SJSA1 (cell line): ENCODE measurements around the gene XIAP. TPM values are rescaled to one million over a fixed set of nuclear protein-coding genes. Genes with fewer than 3 reads are reported as not detected.
A peak's percentile ranks its signal among the peaks of the same experiment; 100 is the strongest.
"Not testable (repeated sequence)": the region's sequence is repeated elsewhere in the genome, so short reads cannot be mapped to it uniquely, and the experiment has no call there.

Experiments used
- DNase-seq, 2 experiments: peaks; one replicate each; pipeline ENCODE4 v3.0.0-alpha.2; 2015 to 2020; ENCODE audit warnings: low spot score in 2 of 2, low read depth in 1 of 2
- H3K27ac ChIP-seq: fragments of 250-450 bp; sonication (Bioruptor Pico); 2 replicates; pipeline ENCODE4 v1.5.1; 2020; ENCODE audit warnings: mild to moderate bottlenecking, moderate library complexity
- H3K27me3 ChIP-seq: fragments of 250-450 bp; sonication (Bioruptor Pico); replicated peaks from 2 replicates; pipeline ENCODE4 v1.5.1; 2020; ENCODE audit warnings: mild to moderate bottlenecking, moderate library complexity
- H3K36me3 ChIP-seq: fragments of 250-450 bp; sonication (Bioruptor Pico); 2 replicates; pipeline ENCODE4 v1.5.1; 2020; ENCODE audit warnings: mild to moderate bottlenecking
- H3K4me1 ChIP-seq: fragments of 250-450 bp; sonication (Bioruptor Pico); replicated peaks from 2 replicates; pipeline ENCODE4 v1.6.1; 2021; ENCODE audit warnings: mild to moderate bottlenecking
- H3K4me3 ChIP-seq: fragments of 250-450 bp; sonication (Bioruptor Pico); 2 replicates; pipeline ENCODE4 v1.5.1; 2020; ENCODE audit warnings: mild to moderate bottlenecking
- H3K9me3 ChIP-seq: fragments of 250-450 bp; sonication (Bioruptor Pico); replicated peaks from 2 replicates; pipeline ENCODE4 v1.5.1; 2020; ENCODE audit warnings: mild to moderate bottlenecking
- total RNA-seq: library from RNA; depleted of rRNA; stranded (reverse); fragments of >200 nt; shearing (Covaris generic); gene quantifications from 2 replicates; pipeline ENCODE4 v1.2.3, GENCODE V29; 2014

XIAP gene
- total RNA-seq, 1 experiment from 2014 or later = 42.9 TPM

DNA sequence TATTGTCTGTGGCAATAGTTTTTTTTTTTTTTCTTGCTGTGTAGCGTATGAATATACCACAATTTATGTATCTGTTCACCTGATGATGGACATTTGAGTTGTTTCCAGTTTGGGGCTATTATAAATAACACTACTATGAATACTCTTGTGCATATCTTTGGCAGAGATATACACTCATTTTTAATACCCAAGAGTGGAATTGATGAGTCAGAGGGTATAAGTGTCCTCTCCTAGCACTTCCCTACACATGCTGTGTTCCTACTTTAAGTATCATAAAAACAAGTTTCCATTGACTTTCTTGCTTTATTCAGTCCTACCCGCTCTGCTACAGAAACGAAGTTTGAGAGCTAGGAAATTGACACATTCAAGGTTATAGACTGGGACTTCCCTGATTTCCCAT lies 39.8 kb downstream of the XIAP start:
- Histone ChIP-seq H3K27me3 (no peaks in the 10 kb centered on the region), H3K9me3 (no peaks in the 10 kb centered on the region), H3K4me1 (no peaks in the 10 kb centered on the region), H3K36me3 (no peaks in the 10 kb centered on the region; the same call in none of the 2 replicates), H3K27ac (no peak overlapping the region), H3K4me3 (no peak overlapping the region)
- DNase-seq = no peak

DNA sequence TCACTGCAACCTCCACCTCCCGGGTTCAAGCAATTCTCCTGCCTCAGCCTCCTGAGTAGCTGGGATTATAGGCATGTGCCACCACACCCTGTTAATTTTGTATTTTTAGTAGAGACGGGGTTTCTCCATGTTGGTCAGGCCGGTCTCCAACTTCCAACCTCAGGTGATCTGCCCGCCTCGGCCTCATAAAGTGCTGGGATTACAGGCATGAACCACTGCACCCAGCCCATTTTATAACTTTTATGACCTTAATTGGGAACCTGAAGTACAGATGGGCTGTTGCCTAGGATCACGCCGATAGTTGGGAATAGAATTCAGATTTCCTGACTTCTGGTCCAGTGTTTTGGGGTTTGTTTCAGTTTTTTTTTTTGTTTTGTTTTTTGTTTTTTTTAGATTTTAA lies 43.4 kb downstream of the XIAP start:
- not testable (repeated sequence) for H3K9me3 ChIP-seq, H3K27me3 ChIP-seq, H3K4me1 ChIP-seq, H3K36me3 ChIP-seq, DNase-seq, H3K4me3 ChIP-seq, H3K27ac ChIP-seq

DNA sequence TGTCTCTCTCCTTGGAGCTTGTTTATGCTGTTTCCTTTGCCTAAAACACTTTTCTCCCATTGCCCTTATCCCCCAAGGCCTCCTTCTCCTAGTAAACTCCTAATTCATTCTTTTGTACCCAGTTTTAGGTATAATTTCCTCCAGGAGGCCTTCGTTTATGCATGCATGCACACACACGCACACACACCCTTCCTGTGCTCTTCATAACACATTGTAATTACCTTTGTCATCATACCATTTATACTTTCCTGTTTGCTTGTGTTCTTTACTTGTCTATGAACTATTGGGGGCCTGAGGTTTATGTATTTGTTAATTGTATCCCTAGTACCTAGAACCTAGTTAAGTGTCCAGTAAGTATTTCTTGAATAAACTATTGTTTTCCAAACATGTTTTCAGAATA lies 45.5 kb downstream of the XIAP start:
- H3K27me3 ChIP-seq = no peaks in the 10 kb centered on the region
- no peak for DNase-seq
- no peak overlapping the region for H3K27ac ChIP-seq
- H3K9me3 ChIP-seq = no peaks in the 10 kb centered on the region
- H3K4me3 ChIP-seq = no peak overlapping the region
- H3K36me3 ChIP-seq = peaks cover 12% of the 10 kb centered on the region
- no peaks in the 10 kb centered on the region for H3K4me1 ChIP-seq

DNA sequence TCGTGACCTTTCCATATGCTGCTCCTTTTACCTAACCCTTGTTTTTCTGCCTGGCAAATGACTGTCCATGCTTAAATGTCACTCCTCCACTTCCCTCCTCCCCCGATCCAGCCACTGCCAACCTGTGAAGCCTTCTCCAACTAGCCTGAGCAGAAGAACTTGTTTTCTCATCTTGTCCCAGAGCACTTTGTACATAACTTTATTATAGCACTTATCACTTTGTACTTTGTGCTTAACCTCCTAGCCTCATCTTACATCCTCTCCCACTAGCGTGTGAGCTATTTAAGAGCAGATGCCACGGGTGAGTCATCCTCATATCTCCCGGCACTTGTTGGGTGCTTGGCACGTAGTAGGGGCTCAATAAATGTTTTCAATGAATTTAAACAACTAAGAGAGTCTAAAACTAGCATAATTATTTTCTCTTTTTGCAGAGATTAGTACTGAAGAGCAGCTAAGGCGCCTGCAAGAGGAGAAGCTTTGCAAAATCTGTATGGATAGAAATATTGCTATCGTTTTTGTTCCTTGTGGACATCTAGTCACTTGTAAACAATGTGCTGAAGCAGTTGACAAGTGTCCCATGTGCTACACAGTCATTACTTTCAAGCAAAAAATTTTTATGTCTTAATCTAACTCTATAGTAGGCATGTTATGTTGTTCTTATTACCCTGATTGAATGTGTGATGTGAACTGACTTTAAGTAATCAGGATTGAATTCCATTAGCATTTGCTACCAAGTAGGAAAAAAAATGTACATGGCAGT lies 46.9 kb downstream of the XIAP start:
- H3K36me3 ChIP-seq = peaks cover 12% of the 10 kb centered on the region
- no peak for DNase-seq
- H3K4me3 ChIP-seq = no peak overlapping the region
- H3K27me3 ChIP-seq = no peaks in the 10 kb centered on the region
- no peaks in the 10 kb centered on the region for H3K9me3 ChIP-seq
- H3K27ac ChIP-seq = no peak overlapping the region
- no peaks in the 10 kb centered on the region for H3K4me1 ChIP-seq

DNA sequence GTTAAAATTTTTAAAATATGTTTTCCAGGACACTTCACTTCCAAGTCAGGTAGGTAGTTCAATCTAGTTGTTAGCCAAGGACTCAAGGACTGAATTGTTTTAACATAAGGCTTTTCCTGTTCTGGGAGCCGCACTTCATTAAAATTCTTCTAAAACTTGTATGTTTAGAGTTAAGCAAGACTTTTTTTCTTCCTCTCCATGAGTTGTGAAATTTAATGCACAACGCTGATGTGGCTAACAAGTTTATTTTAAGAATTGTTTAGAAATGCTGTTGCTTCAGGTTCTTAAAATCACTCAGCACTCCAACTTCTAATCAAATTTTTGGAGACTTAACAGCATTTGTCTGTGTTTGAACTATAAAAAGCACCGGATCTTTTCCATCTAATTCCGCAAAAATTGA lies 49.7 kb downstream of the XIAP start:
- Histone ChIP-seq H3K36me3 (peaks cover 12% of the 10 kb centered on the region), H3K27me3 (no peaks in the 10 kb centered on the region), H3K4me1 (no peaks in the 10 kb centered on the region), H3K4me3 (no peak overlapping the region), H3K9me3 (no peaks in the 10 kb centered on the region), H3K27ac (no peak overlapping the region)
- no peak for DNase-seq

DNA sequence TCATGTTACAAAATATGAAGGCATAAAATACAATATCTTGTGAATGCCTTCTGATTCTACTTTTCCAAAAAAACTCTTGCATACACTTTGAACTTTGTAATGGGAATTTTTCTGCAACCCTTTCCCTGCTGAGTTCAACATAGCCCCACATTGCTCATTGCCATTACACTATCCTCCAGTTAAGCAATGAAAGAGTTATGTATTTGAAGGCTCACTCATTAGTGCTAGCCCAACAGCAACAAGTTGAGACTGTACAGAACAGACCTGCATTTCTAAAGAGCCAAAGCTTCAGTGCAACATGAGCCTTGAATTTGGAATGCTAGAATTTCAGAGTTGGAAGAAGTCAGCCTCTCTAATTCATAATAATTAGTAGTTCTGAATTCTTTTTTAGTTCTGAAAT lies 57.2 kb downstream of the XIAP start:
- Histone ChIP-seq H3K36me3 (no peaks in the 10 kb centered on the region), H3K4me1 (no peaks in the 10 kb centered on the region), H3K27ac (no peak overlapping the region), H3K27me3 (no peaks in the 10 kb centered on the region), H3K9me3 (no peaks in the 10 kb centered on the region), H3K4me3 (no peak overlapping the region)
- DNase-seq = no peak

DNA sequence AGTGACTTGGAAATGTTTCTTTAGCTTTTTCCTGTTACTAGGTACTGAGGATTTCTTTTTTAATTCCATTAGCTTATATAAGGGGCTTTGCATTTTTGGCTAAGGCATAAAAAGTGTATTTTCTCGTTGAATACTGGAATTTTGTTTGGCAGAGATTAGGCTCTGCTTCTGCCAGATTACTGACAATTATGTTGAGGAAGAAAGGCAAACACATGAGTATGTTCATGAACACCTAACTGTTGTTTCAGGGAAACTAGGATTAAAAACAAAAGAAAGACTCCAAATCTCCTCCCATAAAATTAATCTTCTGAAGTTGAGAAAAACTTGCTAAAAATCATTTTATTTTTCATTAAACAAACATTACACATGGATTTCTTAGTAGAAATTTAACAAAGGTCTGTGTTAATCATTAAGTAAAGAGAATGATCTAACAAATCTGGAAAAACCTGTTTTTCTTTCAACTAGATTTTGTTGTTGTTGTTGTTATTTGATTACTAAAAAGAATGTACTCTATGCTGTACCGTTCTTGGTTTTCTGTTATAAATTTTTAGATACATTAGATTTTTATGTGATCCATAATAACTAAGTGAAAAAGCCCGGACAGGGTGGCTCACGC lies 58.4 kb downstream of the XIAP start:
- H3K27me3 ChIP-seq = no peaks in the 10 kb centered on the region
- no peaks in the 10 kb centered on the region for H3K4me1 ChIP-seq
- no peak overlapping the region for H3K4me3 ChIP-seq
- no peak overlapping the region for H3K27ac ChIP-seq
- DNase-seq = no peak
- H3K36me3 ChIP-seq = no peaks in the 10 kb centered on the region
- H3K9me3 ChIP-seq = no peaks in the 10 kb centered on the region

DNA sequence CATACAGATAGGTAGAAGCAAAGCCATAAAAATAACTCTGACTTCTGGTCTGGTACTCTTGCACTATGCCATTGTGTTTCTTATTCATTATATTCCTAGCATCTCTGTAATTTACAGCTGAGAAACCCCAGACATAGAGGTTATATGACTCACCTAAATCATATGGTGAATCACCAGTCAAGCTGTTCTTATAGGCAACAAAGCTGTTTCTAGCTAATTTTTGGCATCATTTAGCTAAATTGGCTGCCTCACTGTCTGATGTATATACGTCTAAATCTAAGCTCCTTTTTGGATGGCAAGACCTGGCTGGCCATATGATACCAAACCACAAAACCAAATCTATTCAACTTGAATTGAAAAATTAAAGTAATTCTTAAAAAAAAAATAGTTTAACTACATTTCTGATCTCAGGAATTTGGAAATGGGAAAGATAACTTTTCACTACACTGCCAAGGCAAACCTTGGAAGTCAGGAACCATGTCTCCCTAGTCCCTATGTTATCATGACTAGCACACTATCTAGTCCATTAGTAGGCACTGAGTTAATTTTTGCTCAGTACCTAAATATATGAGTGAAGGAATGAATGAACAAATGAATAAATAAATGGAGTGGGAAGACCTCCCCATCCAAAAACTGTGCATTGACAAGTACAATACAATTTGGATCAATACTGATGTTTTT lies 60.4 kb downstream of the XIAP start:
- DNase-seq = peak in 1 of 2 experiments; percentile 4
- no peaks in the 10 kb centered on the region for H3K4me1 ChIP-seq
- no peaks in the 10 kb centered on the region for H3K9me3 ChIP-seq
- no peak overlapping the region for H3K4me3 ChIP-seq
- H3K27ac ChIP-seq = no peak overlapping the region
- no peaks in the 10 kb centered on the region for H3K36me3 ChIP-seq
- no peaks in the 10 kb centered on the region for H3K27me3 ChIP-seq

DNA sequence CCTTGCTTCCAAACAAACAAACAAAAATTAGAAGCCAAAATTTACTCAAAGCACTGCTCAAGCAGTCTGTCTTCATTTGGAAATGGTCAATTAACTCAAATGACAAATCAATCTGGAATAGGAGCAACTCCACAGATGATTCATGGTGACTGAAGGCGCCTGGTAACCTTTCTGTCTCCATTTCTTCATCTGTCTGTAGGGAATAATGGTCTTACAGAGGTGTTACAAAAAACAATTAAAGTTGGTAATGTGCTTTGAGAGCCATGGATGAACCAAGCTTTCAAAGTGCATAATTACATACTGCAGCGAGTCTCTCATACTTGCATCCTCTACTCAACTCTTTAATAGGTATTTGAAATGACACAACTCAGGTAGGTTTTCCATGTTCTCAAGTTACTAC lies 63.4 kb downstream of the XIAP start:
- H3K27me3 ChIP-seq = no peaks in the 10 kb centered on the region
- no peak overlapping the region for H3K27ac ChIP-seq
- no peaks in the 10 kb centered on the region for H3K9me3 ChIP-seq
- no peaks in the 10 kb centered on the region for H3K4me1 ChIP-seq
- no peak for DNase-seq
- H3K4me3 ChIP-seq = no peak overlapping the region
- H3K36me3 ChIP-seq = no peaks in the 10 kb centered on the region

DNA sequence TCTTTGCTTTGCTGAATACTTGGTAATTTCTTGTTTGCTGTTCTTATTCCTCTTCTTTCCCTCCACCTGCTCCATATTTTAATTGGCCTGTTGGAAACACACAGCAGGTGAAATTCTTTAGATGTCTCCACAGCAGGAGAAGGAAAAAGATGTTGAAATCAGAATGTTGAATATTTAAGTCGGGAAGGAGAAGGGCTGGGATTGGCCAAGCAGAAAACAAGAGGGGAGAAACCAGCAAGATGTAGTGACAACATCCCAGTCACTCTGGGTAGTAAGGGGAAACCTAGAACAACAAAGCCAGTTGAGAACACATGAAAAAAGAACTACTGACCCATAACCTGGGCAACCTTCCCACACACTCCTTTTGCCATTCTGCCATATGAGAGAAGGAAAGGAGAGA lies 64.3 kb downstream of the XIAP start:
- H3K27me3 ChIP-seq = no peaks in the 10 kb centered on the region

DNA sequence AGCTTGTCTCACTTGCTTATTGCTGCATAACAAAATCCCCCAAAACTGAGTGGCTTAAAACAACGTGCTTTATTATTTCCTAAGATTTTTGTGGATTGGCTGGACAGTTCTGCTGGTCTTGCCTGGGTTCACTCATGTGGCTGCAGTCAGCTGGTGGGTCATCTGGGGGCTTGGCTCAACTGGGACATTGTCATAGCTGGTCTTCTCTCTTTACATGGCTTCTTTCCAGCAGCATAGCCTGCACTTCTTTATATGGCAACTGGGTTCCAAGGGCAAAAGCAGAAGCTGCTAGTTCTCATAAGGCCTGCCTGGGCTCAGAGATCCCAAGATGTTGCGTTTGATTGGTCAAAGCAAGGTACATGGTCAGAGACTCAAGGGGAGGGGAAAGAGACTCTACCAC lies 68.0 kb downstream of the XIAP start:
- H3K36me3 ChIP-seq = no peaks in the 10 kb centered on the region
- H3K9me3 ChIP-seq = no peaks in the 10 kb centered on the region
- no peak for DNase-seq
- no peaks in the 10 kb centered on the region for H3K4me1 ChIP-seq
- no peak overlapping the region for H3K4me3 ChIP-seq
- H3K27ac ChIP-seq = no peak overlapping the region
- no peaks in the 10 kb centered on the region for H3K27me3 ChIP-seq

More for the DNA sequence above, 64.3 kb downstream of the XIAP start:
- no peaks in the 10 kb centered on the region for H3K36me3 ChIP-seq
- no peak for DNase-seq
- H3K4me3 ChIP-seq = no peak overlapping the region
- no peaks in the 10 kb centered on the region for H3K4me1 ChIP-seq
- H3K9me3 ChIP-seq = no peaks in the 10 kb centered on the region
- H3K27ac ChIP-seq = no peak overlapping the region

DNA sequence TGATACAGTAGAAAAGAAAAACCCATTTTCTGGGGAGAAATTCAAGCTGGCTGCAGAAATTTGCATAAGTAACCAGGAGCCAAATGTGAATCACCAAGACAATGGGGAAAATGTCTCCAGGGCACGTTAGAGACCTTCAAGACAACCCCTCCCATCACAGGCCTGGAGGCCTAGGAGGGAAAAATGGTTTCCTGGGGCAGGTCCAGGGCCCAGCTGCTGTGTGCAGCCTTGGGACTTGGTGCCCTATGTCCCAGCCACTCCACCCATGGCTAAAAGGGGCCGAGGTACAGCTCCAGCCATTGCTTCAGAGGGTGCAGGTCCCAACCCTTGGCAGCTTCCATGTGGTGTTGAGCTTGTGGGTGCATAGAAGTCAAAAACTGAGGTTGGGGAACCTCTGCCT lies 72.2 kb downstream of the XIAP start:
- not testable (repeated sequence) for H3K4me3 ChIP-seq

DNA sequence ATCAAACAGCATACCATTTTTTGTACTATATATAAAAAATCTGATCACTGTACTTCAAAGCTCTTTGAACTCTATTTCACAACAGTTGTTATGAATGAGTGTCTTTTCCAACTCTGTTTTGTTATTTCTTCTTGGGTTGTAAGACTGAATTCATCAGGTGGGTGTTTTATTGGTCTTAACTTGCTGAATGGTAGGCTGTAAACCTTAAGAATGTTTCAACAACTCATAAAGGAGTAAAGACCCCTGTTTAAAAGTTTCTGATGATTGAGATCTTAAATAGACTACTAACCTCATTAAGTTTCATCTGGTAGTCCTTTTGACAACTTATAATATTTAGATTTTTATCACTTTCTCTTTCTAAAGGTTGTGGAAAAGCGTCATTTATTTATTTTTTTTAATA lies 83.2 kb downstream of the XIAP start:
- Histone ChIP-seq H3K4me1 (no peaks in the 10 kb centered on the region), H3K36me3 (no peaks in the 10 kb centered on the region), H3K27me3 (no peaks in the 10 kb centered on the region), H3K4me3 (no peak overlapping the region), H3K27ac (no peak overlapping the region), H3K9me3 (no peaks in the 10 kb centered on the region)
- no peak for DNase-seq

More for the DNA sequence above, 72.2 kb downstream of the XIAP start:
- not testable (repeated sequence) for H3K36me3 ChIP-seq, H3K4me1 ChIP-seq, H3K27me3 ChIP-seq, H3K27ac ChIP-seq, DNase-seq, H3K9me3 ChIP-seq

DNA sequence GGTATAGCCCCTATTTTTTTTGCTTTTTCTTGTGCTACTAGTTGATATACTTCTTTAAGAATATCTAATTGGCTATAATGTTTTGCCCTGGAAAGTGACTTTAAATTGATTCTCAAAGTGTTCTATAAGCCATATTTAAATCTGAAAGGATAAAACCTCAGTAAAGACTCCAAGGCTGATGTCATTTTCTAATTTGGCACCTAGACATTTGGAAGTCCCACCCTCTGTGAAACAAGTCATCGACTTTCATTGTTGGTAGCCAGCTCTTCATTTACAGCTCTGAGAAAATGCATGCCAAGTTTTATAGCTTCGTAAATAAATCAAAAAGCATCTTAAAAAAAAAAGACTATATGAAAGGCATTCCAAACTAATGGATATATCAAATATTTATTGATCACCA lies 83.6 kb downstream of the XIAP start:
- Histone ChIP-seq H3K4me1 (no peaks in the 10 kb centered on the region), H3K27me3 (no peaks in the 10 kb centered on the region), H3K4me3 (no peak overlapping the region), H3K36me3 (no peaks in the 10 kb centered on the region), H3K9me3 (no peaks in the 10 kb centered on the region), H3K27ac (no peak overlapping the region)
- DNase-seq = no peak
